Activated CD4-positive, alpha-beta T cell treated with anti-CD3 and anti-CD28 coated beads for 36 hours (primary cell): ENCODE measurements around the gene CCDC60. TPM values are rescaled to one million over a fixed set of nuclear protein-coding genes. Genes with fewer than 3 reads are reported as not detected.

Source experiments
- ATAC-seq: fragments of 200-7000 bp; cut with Tn5 transposase; one replicate; pipeline ENCODE4 v1.10.0; 2021; ENCODE audit warnings: mild to moderate bottlenecking, moderate library complexity
- CTCF ChIA-PET: fragments of 350-600 bp; sonication (Branson Sonifier 250); formaldehyde crosslinking; loops from one replicate; lab custom pipeline; 2021; ENCODE audit warnings: antibody characterized with exemption; lab: Charles Lee
- POLR2A ChIA-PET: fragments of 350-600 bp; sonication (Branson Sonifier 250); formaldehyde crosslinking; loops from one replicate; lab custom pipeline; 2021; ENCODE audit warnings: antibody characterized with exemption, inconsistent platforms; lab: Charles Lee
- DNase-seq: peaks from one replicate; pipeline ENCODE4 v3.0.0-alpha.2; 2020
- H3K27ac Mint-ChIP-seq: one replicate; pipeline ENCODE4 v1.8.0; 2021; ENCODE audit warnings: mixed read lengths
- H3K27me3 Mint-ChIP-seq: one replicate; pipeline ENCODE4 v1.8.0; 2021; ENCODE audit warnings: mixed read lengths
- H3K36me3 Mint-ChIP-seq: one replicate; pipeline ENCODE4 v1.8.0; 2021; ENCODE audit warnings: low read depth, mixed read lengths
- H3K4me1 Mint-ChIP-seq: one replicate; pipeline ENCODE4 v1.8.0; 2021; ENCODE audit warnings: mixed read lengths
- H3K4me3 Mint-ChIP-seq: one replicate; pipeline ENCODE4 v1.8.0; 2021; ENCODE audit warnings: mild to moderate bottlenecking, moderate library complexity, mixed read lengths
- H3K9me3 Mint-ChIP-seq: one replicate; pipeline ENCODE4 v1.8.0; 2021; ENCODE audit warnings: low read depth, mixed read lengths
- intact Hi-C, 2 experiments: fragments of 100-400 bp; cut with DNase I in 1 of 2; cut with micrococcal nuclease in 1 of 2; formaldehyde crosslinking; loops; one replicate each; pipeline versions ENCODE4 v1.14.2 to v1.15.1; 2022 to 2024; cut with DNase I, micrococcal nuclease
- total RNA-seq, 2 experiments: library from RNA; stranded (reverse); gene quantifications; one replicate each; pipeline ENCODE4 v1.2.3, GENCODE V29; 2021

Gene CCDC60
- total RNA-seq, 2 experiments from 2014 or later, result not detected

DNA sequence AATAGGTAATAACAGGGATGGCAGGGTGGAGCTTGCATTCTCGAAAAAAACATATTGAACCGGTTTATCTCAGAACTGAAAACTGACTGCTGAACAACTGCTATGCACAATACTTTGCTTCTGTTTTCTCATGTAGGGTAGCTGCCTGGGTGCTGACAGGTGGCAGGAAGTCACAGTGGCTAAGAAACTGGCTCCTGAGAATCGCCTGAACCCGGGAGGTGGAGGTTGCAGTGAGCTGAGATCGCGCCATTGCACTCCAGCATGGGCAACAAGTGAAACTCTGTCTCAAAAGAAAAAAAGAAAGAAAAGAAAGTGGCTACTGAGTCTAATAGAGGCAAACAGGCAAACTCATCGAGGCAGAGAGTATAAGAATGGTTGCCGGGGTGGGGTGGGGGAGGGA, 113.1 kb downstream of the CCDC60 start:
- no peak overlapping the region for H3K4me3 Mint-ChIP-seq
- intact Hi-C loops, result no loop called here

DNA sequence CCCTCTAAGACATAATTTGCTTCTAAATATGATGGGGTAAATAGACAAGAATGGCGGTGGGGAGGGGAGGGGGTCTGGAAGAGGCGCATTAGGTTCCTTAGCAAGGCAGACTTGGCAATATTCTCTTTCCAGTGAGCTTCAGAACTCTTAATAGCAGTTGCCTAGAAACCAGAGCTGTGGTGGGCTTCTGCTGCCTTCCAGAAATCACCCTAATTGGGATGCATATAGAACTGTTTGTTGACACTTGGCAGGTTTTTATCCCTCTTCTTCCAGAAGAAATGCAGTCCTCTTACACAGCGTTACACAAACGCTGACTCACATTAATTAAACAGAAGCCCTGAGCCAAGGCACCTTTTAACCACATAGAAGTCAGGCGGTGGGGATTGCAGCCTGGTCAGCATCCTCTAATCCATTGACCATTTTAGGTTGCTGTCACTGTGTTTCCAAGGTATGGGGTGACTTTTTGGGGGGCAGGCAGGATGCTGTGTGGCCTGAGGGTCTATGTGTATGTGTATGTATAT, 114.1 kb downstream of the CCDC60 start:
- ChIA-PET CTCF (interaction anchor here (0.7 kb wide), 1 partner anchor 147 kb away, joined by 3 read pairs; no protein-coding TSS in a partner anchor), POLR2A (no interaction called here)
- DNase-seq (no peak), ATAC-seq (no peak)
- Mint-ChIP-seq H3K27me3 (peaks cover 19% of the 10 kb centered on the region), H3K36me3 (no peaks in the 10 kb centered on the region), H3K4me3 (no peak overlapping the region), H3K27ac (no peak overlapping the region), H3K4me1 (peaks cover 3% of the 10 kb centered on the region), H3K9me3 (no peaks in the 10 kb centered on the region)
- intact Hi-C loops, result no loop called here

More for the DNA sequence above, 113.1 kb downstream of the CCDC60 start:
- Mint-ChIP-seq H3K36me3 (no peaks in the 10 kb centered on the region), H3K27ac (no peak overlapping the region), H3K27me3 (peaks cover 21% of the 10 kb centered on the region), H3K4me1 (peaks cover 3% of the 10 kb centered on the region), H3K9me3 (no peaks in the 10 kb centered on the region)
- no peak for ATAC-seq
- no peak for DNase-seq
- POLR2A ChIA-PET, result no interaction called here
- CTCF ChIA-PET, result interaction anchor here (1.3 to 1.6 kb wide), 3 partner anchors 35 to 210 kb away, joined by 3 to 5 read pairs (median 4); no protein-coding TSS in a partner anchor

- H3K4me3 Mint-ChIP-seq, result no peak overlapping the region
- CTCF ChIA-PET, result no interaction called here
- POLR2A ChIA-PET, result no interaction called here
- H3K36me3 Mint-ChIP-seq, result no peaks in the 10 kb centered on the region
- no peak for DNase-seq
- no peak overlapping the region for H3K27ac Mint-ChIP-seq
- intact Hi-C loops, result no loop called here
- ATAC-seq, result no peak
- no peaks in the 10 kb centered on the region for H3K4me1 Mint-ChIP-seq
- H3K27me3 Mint-ChIP-seq, result peaks cover 18% of the 10 kb centered on the region
- no peaks in the 10 kb centered on the region for H3K9me3 Mint-ChIP-seq
Observed at GRCh38 chr12:119450771-119451170, 116.2 kb downstream of the CCDC60 start.

DNA sequence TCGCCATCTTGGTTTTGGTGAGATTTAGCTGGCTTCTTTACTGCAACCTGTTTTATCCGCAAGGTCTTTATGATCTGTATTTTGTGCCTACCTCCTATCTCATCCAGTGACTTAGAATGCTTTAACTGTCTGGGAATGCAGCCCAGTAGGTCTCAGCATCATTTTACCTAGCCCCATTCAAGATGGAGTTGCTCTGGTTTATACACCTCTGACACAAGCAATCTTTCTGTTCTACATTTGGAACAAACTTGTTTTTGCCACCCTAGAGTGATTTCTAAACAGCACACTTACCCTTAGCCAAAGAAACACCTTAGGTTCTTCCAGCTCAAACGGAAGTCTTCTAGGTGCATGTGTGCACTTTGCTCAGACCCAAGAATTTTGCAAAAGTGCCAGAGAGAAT, 122.3 kb downstream of the CCDC60 start:
- DNase-seq (no peak), ATAC-seq (no peak)
- POLR2A ChIA-PET, result no interaction called here
- intact Hi-C loops, result no loop called here
- Mint-ChIP-seq H3K36me3 (no peaks in the 10 kb centered on the region), H3K4me1 (no peaks in the 10 kb centered on the region), H3K9me3 (no peaks in the 10 kb centered on the region), H3K4me3 (no peak overlapping the region), H3K27ac (no peak overlapping the region), H3K27me3 (peaks cover 22% of the 10 kb centered on the region)
- CTCF ChIA-PET, result no interaction called here

GRCh38 chr12:119457271-119457670, 122.7 kb downstream of the CCDC60 start:
- H3K27ac Mint-ChIP-seq, result no peak overlapping the region
- intact Hi-C loops, result no loop called here
- no peak for DNase-seq
- H3K9me3 Mint-ChIP-seq, result no peaks in the 10 kb centered on the region
- ATAC-seq, result no peak
- H3K36me3 Mint-ChIP-seq, result no peaks in the 10 kb centered on the region
- peaks cover 23% of the 10 kb centered on the region for H3K27me3 Mint-ChIP-seq
- ChIA-PET CTCF (no interaction called here), POLR2A (no interaction called here)
- no peak overlapping the region for H3K4me3 Mint-ChIP-seq
- H3K4me1 Mint-ChIP-seq, result no peaks in the 10 kb centered on the region

- ChIA-PET CTCF (interaction anchor here (0.6 to 2.0 kb wide), 3 partner anchors 14 to 825 kb away, joined by 3 to 5 read pairs (median 4); no protein-coding TSS in a partner anchor), POLR2A (no interaction called here)
- no peak overlapping the region for H3K4me3 Mint-ChIP-seq
- H3K9me3 Mint-ChIP-seq, result no peaks in the 10 kb centered on the region
- no peak for DNase-seq
- H3K4me1 Mint-ChIP-seq, result no peaks in the 10 kb centered on the region
- intact Hi-C loops, result no loop called here
- no peak for ATAC-seq
- H3K27me3 Mint-ChIP-seq, result peaks cover 17% of the 10 kb centered on the region
- H3K36me3 Mint-ChIP-seq, result no peaks in the 10 kb centered on the region
- H3K27ac Mint-ChIP-seq, result no peak overlapping the region
Observed at GRCh38 chr12:119459481-119459880, 125.0 kb downstream of the CCDC60 start.

GRCh38 chr12:119460876-119461275, 126.3 kb downstream of the CCDC60 start:
- intact Hi-C loops, result no loop called here
- no peak for ATAC-seq
- ChIA-PET CTCF (interaction anchor here (1.4 kb wide), 1 partner anchor 15 kb away, joined by 4 read pairs; no protein-coding TSS in a partner anchor), POLR2A (no interaction called here)
- no peak for DNase-seq
- Mint-ChIP-seq H3K27ac (no peak overlapping the region), H3K27me3 (peaks cover 11% of the 10 kb centered on the region), H3K4me1 (no peaks in the 10 kb centered on the region), H3K36me3 (no peaks in the 10 kb centered on the region), H3K4me3 (no peak overlapping the region), H3K9me3 (no peaks in the 10 kb centered on the region)

DNA sequence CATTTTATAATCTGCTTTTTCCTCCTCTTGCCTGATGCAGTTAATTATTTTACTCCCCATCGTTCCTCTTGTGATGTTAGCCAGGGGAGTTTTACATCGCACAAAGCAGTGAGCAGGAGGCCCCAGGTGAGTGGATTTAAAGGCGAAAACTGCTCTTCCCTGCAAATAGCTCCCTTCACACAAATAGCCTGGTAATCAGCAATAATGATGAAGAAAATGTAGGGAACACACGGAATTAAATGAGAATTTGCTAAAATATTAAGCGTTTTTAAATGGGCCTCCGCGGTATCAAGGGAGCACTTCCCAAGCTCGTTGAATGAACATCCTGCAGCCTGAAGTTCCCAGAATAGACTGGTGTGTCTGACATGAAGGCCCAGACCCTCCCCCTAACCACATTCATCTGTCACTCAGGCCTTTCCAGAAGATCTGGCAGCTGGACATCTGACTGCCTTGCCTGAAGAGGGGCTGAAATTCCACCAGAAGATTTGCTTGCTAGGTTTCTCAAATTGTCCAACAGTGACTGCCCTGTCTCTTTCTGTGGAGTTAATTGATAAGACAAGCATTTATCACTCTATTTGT, 127.2 kb downstream of the CCDC60 start:
- no peaks in the 10 kb centered on the region for H3K36me3 Mint-ChIP-seq
- no peak overlapping the region for H3K4me3 Mint-ChIP-seq
- H3K4me1 Mint-ChIP-seq, result no peaks in the 10 kb centered on the region
- ATAC-seq (no peak), DNase-seq (no peak)
- no peak overlapping the region for H3K27ac Mint-ChIP-seq
- peaks cover 11% of the 10 kb centered on the region for H3K27me3 Mint-ChIP-seq
- CTCF ChIA-PET, result interaction anchor here (1.5 kb wide), 1 partner anchor 18 kb away, joined by 3 read pairs; no protein-coding TSS in a partner anchor
- POLR2A ChIA-PET, result no interaction called here
- intact Hi-C loops, result no loop called here
- H3K9me3 Mint-ChIP-seq, result no peaks in the 10 kb centered on the region

GRCh38 chr12:119463211-119463926, 128.8 kb downstream of the CCDC60 start:
- POLR2A ChIA-PET, result no interaction called here
- Mint-ChIP-seq H3K27me3 (peaks cover 11% of the 10 kb centered on the region), H3K4me3 (no peak overlapping the region), H3K36me3 (no peaks in the 10 kb centered on the region), H3K4me1 (no peaks in the 10 kb centered on the region), H3K27ac (no peak overlapping the region), H3K9me3 (no peaks in the 10 kb centered on the region)
- DNase-seq (no peak), ATAC-seq (no peak)
- intact Hi-C loops, result no loop called here
- CTCF ChIA-PET, result interaction anchor here (1.5 to 1.7 kb wide), 2 partner anchors 16 to 19 kb away, joined by 3 to 4 read pairs; no protein-coding TSS in a partner anchor

DNA sequence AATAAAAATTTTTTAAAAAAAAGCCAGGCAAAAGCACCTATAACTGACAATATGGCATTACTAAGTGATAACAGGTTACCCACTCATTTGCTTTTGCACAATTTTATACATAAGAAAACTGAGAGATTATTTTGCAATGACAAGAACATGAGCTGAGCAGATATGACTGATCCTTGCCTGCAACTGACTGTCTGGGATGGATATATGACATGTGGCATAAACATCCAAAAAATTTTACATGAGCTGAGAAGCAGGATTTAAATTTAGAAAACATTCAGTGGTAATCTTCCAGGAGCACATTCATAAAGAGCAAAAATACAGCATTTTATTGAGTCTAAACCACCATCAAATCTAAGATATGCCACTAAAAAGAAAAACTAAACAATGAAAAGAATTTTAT, 133.8 kb downstream of the CCDC60 start:
- intact Hi-C loops, result no loop called here
- ATAC-seq, result no peak
- Mint-ChIP-seq H3K27ac (no peak overlapping the region), H3K4me3 (no peak overlapping the region), H3K9me3 (no peaks in the 10 kb centered on the region), H3K4me1 (no peaks in the 10 kb centered on the region), H3K27me3 (no peaks in the 10 kb centered on the region), H3K36me3 (no peaks in the 10 kb centered on the region)
- POLR2A ChIA-PET, result no interaction called here
- no peak for DNase-seq
- CTCF ChIA-PET, result interaction anchor here (1.5 kb wide), 1 partner anchor 23 kb away, joined by 3 read pairs; no protein-coding TSS in a partner anchor

DNA sequence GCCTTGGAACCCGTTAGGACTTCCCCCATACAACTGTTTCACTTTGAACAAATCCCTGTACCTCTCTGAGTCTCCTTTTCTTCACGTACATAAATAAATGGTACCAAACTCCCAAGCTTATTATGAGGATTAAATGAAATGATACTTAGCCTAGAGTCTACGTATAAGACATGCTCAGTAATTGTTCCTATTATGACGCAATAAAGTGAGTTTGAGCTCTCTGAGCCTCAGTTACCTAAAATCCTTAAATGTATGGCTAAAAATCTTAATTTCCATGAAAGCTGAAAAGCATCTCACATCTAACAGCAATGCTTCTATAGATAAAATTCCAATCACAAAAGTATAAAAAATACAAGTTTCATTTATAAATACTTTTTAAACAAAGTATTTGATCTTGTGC, 141.1 kb downstream of the CCDC60 start:
- intact Hi-C loops, result no loop called here
- Mint-ChIP-seq H3K4me3 (no peak overlapping the region), H3K27ac (no peak overlapping the region), H3K36me3 (no peaks in the 10 kb centered on the region), H3K9me3 (no peaks in the 10 kb centered on the region), H3K27me3 (no peaks in the 10 kb centered on the region), H3K4me1 (no peaks in the 10 kb centered on the region)
- ATAC-seq (no peak), DNase-seq (no peak)
- ChIA-PET POLR2A (no interaction called here), CTCF (interaction anchor here (1.2 kb wide), 1 partner anchor 31 kb away, joined by 3 read pairs; no protein-coding TSS in a partner anchor)
